CD14-positive monocyte (primary cell): ENCODE results near the gene ATG7. TPM values are rescaled to one million over a fixed set of nuclear protein-coding genes. Genes with fewer than 3 reads are reported as not detected.

Source experiments
- DNase-seq, 3 donors: peaks; one replicate each; pipeline ENCODE4 v3.0.0-alpha.2; 2011 to 2022
- H2AFZ ChIP-seq: 2 replicates; pipeline ENCODE4 v1.6.0; 2012; ENCODE audit warnings: mild to moderate bottlenecking, low read depth, low read length, inconsistent platforms; ENCODE audit not compliant: insufficient read depth, poor library complexity, severe bottlenecking
- H3K27ac ChIP-seq, 2 donors: 1 replicate in 1 of 2; 2 replicates in 1 of 2; pipeline ENCODE4 v1.5.1; 2012 to 2013; ENCODE audit warnings: low read length in 2 of 2, control low read depth in 1 of 2, inconsistent platforms in 1 of 2, low read depth in 1 of 2, mild to moderate bottlenecking in 1 of 2
- H3K27me3 ChIP-seq, 2 donors: one replicate each; pipeline versions ENCODE4 v1.6.0 to v1.6.1; 2011 to 2013; ENCODE audit warnings: low read length in 2 of 2; ENCODE audit not compliant: control insufficient read depth in 2 of 2, insufficient read depth in 2 of 2
- H3K36me3 ChIP-seq, 2 donors: replicated peaks in 1 of 2; 1 replicate in 1 of 2; 2 replicates in 1 of 2; pipeline versions ENCODE4 v1.5.1 to v1.6.1; 2012 to 2013; ENCODE audit warnings: low read length in 2 of 2, control low read depth in 1 of 2, inconsistent platforms in 1 of 2, mild to moderate bottlenecking in 1 of 2; ENCODE audit not compliant: insufficient read depth in 2 of 2, control insufficient read depth in 1 of 2
- H3K4me1 ChIP-seq, 2 donors: 1 replicate in 1 of 2; 2 replicates in 1 of 2; pipeline versions ENCODE4 v1.5.1 to v1.6.1; 2012 to 2013; ENCODE audit warnings: low read length in 2 of 2, control low read depth in 1 of 2, inconsistent platforms in 1 of 2, mild to moderate bottlenecking in 1 of 2, moderate library complexity in 1 of 2; ENCODE audit not compliant: insufficient read depth in 2 of 2, control insufficient read depth in 1 of 2
- H3K4me2 ChIP-seq: replicated peaks from 2 replicates; pipeline ENCODE3; 2012; ENCODE audit warnings: low read length, moderate library complexity, mild to moderate bottlenecking; ENCODE audit not compliant: poor library complexity, severe bottlenecking; ENCODE audit errors: extremely low read depth
- H3K4me3 ChIP-seq, 3 experiments: fragments of 200-600 bp in 1 of 3; sonication (generic) in 1 of 3; replicated peaks in 1 of 3; 1 replicate in 2 of 3; 2 replicates in 1 of 3; pipeline ENCODE4 v1.5.1; 2011 to 2013; ENCODE audit warnings: low read length in 3 of 3, mild to moderate bottlenecking in 3 of 3, control low read depth in 2 of 3, low read depth in 2 of 3, inconsistent platforms in 1 of 3, moderate library complexity in 1 of 3
- H3K79me2 ChIP-seq: 2 replicates; pipeline ENCODE4 v1.6.0; 2012; ENCODE audit warnings: mild to moderate bottlenecking, control low read depth, inconsistent platforms, low read length, moderate library complexity; ENCODE audit not compliant: insufficient read depth
- H3K9ac ChIP-seq: 2 replicates; pipeline ENCODE4 v1.6.0; 2017; ENCODE audit warnings: low read length, mild to moderate bottlenecking; ENCODE audit not compliant: insufficient read depth, poor library complexity, severe bottlenecking
- H3K9me3 ChIP-seq, 2 donors: replicated peaks in 1 of 2; 1 replicate in 1 of 2; 2 replicates in 1 of 2; pipeline versions ENCODE4 v1.5.1 to v1.6.1; 2012 to 2013; ENCODE audit warnings: low read length in 2 of 2, control low read depth in 1 of 2; ENCODE audit not compliant: control insufficient read depth in 1 of 2, insufficient read depth in 1 of 2
- H4K20me1 ChIP-seq: 2 replicates; pipeline ENCODE4 v1.6.0; 2012; ENCODE audit warnings: mild to moderate bottlenecking, low read length, control low read depth, moderate library complexity; ENCODE audit not compliant: insufficient read depth
- H3K27ac Mint-ChIP-seq, 7 donors: one replicate each; pipeline ENCODE4 v1.8.0; 2020; ENCODE audit warnings: mild to moderate bottlenecking in 7 of 7, mixed read lengths in 7 of 7, moderate library complexity in 6 of 7, inconsistent platforms in 2 of 7
- H3K27me3 Mint-ChIP-seq, 3 donors: one replicate each; pipeline ENCODE4 v1.8.0; 2021 to 2022; ENCODE audit warnings: low read depth in 3 of 3, mild to moderate bottlenecking in 3 of 3, mixed read lengths in 3 of 3, moderate library complexity in 3 of 3, inconsistent platforms in 1 of 3
- H3K36me3 Mint-ChIP-seq, 2 donors: one replicate each; pipeline ENCODE4 v1.8.0; 2020; ENCODE audit warnings: mixed read lengths in 2 of 2, inconsistent platforms in 1 of 2, mild to moderate bottlenecking in 1 of 2
- H3K4me1 Mint-ChIP-seq: one replicate; pipeline ENCODE4 v1.8.0; 2020; ENCODE audit warnings: mild to moderate bottlenecking, mixed read lengths
- H3K4me3 Mint-ChIP-seq, 2 donors: one replicate each; pipeline ENCODE4 v1.8.0; 2020; ENCODE audit warnings: mild to moderate bottlenecking in 2 of 2, mixed read lengths in 2 of 2, moderate library complexity in 1 of 2
- H3K9me3 Mint-ChIP-seq, 7 donors: one replicate each; pipeline ENCODE4 v1.8.0; 2020 to 2022; ENCODE audit warnings: mixed read lengths in 7 of 7, mild to moderate bottlenecking in 6 of 7, moderate library complexity in 6 of 7, inconsistent platforms in 2 of 7
- WGBS: methylation state at CpG from one replicate; pipeline ENCODE4 v1.1.5; 2013; ENCODE audit warnings: missing lambda C conversion rate; ENCODE audit not compliant: insufficient coverage; 5-methylcytosine and 5-hydroxymethylcytosine counted together
- intact Hi-C, 2 donors: fragments of 100-400 bp; cut with micrococcal nuclease; formaldehyde crosslinking; loops; one replicate each; pipeline versions ENCODE4 v1.15.0 to v1.15.1; 2023
- polyA plus RNA-seq, 3 donors: library from polyadenylated mRNA; depleted of rRNA in 1 of 3; unstranded in 2 of 3; stranded (reverse) in 1 of 3; fragments of 300-500 nt in 2 of 3; fragments of >200 nt in 1 of 3; fragmentation: Illumina TruSeq in 2 of 3; gene quantifications; 1 replicate in 2 of 3; 2 replicates in 1 of 3; pipeline ENCODE4 v1.2.3, GENCODE V29; 2012 to 2021
- TF ChIP-seq, protein P1 (sequence below): fragments of 200-600 bp; IDR thresholded peaks from one replicate; pipeline ENCODE4 v1.8.0; 2022; ENCODE audit warnings: antibody characterized with exemption, mild to moderate bottlenecking

Gene ATG7
- polyA plus RNA-seq, 3 donors = 57.4 to 101 (median 89.7) TPM

DNA sequence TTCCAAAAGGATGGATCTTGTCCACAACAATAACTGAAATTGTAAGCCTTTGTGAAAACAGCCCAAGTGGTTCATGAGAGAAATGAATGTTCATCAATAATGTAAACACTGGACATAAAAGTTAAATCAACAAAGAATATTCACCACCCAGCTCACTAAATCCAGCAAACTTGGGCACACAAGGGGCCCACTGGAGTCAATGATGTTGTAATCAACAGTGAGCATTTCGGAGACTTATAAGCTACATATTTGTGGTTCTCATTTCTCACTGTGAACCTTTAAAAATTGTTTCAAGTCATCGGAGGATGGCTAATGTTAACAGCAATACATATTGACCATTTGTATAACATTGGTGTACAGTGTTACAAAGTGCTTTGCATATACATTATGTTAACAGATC, 308.4 kb downstream of the ATG7 start:
- Histone ChIP-seq H3K36me3 (peaks cover 0 to 20% of the 10 kb centered on the region in 2 donors), H3K9ac (no peak overlapping the region), H3K9me3 (no peaks in the 10 kb centered on the region), H3K79me2 (peaks cover 83% of the 10 kb centered on the region), H4K20me1 (peaks cover 81% of the 10 kb centered on the region), H2AFZ (no peak overlapping the region), H3K4me3 (no peak overlapping the region), H3K27ac (no peak overlapping the region), H3K4me2 (no peak overlapping the region), H3K4me1 (peaks cover 14 to 16% of the 10 kb centered on the region in 2 donors), H3K27me3 (no peaks in the 10 kb centered on the region)
- Mint-ChIP-seq H3K27ac (no peak overlapping the region), H3K4me3 (no peak overlapping the region), H3K9me3 (no peaks in the 10 kb centered on the region), H3K27me3 (no peaks in the 10 kb centered on the region), H3K4me1 (peaks cover 29% of the 10 kb centered on the region), H3K36me3 (peaks cover 19 to 24% of the 10 kb centered on the region in 2 donors)
- DNase-seq = no peak
- intact Hi-C loops = no loop called here
- WGBS = 40% methylated on average over 1 of the region's 2 CpGs
- TF ChIP-seq, protein P1, sequence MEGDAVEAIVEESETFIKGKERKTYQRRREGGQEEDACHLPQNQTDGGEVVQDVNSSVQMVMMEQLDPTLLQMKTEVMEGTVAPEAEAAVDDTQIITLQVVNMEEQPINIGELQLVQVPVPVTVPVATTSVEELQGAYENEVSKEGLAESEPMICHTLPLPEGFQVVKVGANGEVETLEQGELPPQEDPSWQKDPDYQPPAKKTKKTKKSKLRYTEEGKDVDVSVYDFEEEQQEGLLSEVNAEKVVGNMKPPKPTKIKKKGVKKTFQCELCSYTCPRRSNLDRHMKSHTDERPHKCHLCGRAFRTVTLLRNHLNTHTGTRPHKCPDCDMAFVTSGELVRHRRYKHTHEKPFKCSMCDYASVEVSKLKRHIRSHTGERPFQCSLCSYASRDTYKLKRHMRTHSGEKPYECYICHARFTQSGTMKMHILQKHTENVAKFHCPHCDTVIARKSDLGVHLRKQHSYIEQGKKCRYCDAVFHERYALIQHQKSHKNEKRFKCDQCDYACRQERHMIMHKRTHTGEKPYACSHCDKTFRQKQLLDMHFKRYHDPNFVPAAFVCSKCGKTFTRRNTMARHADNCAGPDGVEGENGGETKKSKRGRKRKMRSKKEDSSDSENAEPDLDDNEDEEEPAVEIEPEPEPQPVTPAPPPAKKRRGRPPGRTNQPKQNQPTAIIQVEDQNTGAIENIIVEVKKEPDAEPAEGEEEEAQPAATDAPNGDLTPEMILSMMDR = no peak

DNA sequence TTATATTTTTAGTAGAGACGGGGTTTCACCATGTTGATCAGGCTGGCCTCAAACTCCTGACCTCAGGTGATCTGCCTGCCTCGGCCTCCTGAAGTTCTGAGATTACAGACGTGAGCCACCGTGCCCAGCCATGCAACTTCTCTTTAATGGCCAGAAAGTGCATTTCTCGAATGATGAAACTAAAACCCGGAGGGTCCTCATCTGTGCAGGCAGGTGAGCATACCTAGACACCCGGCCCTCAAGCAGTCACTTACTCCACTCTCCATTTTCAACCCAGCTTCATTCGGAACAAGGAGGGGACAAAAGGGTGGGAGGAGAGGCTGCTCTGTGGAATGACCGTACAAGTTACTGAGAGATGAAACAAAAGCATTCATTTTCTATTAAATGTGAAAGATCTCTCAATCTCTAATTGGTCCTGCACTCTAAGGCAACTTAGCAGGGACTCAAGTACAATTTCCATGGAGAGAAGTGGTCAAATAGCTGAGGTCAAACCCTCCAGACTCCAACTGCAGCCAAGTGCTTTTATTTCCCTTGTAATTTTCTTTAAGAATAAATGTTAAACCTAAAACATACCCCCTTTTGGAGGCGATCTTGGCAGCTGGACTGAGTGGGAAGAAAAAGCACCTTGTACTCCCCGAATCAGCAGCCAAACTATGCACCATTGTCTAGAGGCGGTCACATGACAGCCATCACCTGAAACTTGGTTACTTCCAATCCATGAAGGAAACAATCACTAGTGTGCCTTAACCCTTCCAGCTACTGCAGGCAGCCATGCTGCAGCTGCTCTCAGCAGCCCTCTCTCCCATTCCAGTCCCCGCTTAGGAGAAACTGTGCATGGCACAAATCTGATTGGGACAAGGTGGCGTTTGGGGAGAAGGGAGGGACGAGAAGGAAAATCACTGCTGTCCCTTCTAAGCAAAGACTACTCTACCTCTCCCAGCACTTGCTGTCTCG, 309.3 kb downstream of the ATG7 start:
- Mint-ChIP-seq H3K27me3 (no peaks in the 10 kb centered on the region), H3K9me3 (no peaks in the 10 kb centered on the region), H3K4me1 (peaks cover 30% of the 10 kb centered on the region), H3K36me3 (peaks cover 11 to 27% of the 10 kb centered on the region in 2 donors), H3K4me3 (peak overlapping the region in 1 of 2 donors; percentile 11), H3K27ac (peak overlapping the region in 3 of 7 donors; percentile 42 to 54 (median 52))
- H3K79me2 ChIP-seq = peaks cover 90% of the 10 kb centered on the region
- TF ChIP-seq, protein P1 = no peak
- no peak overlapping the region for H2AFZ ChIP-seq
- intact Hi-C loops = no loop called here
- no peaks in the 10 kb centered on the region for H3K27me3 ChIP-seq
- DNase-seq = no peak
- H3K4me1 ChIP-seq = peaks cover 14 to 16% of the 10 kb centered on the region in 2 donors
- peak overlapping the region; percentile 47 for H3K4me2 ChIP-seq
- H3K9ac ChIP-seq = no peak overlapping the region
- no peaks in the 10 kb centered on the region for H3K9me3 ChIP-seq
- 85% methylated on average over 7 of the region's 16 CpGs for WGBS
- no peak overlapping the region for H3K27ac ChIP-seq
- peaks cover 79% of the 10 kb centered on the region for H4K20me1 ChIP-seq
- H3K4me3 ChIP-seq = no peak overlapping the region
- peaks cover 0 to 18% of the 10 kb centered on the region in 2 donors for H3K36me3 ChIP-seq
